HG03432 (cell line): ENCODE results near the gene CHEK1.

Source experiments
- ATAC-seq: cut with Tn5 transposase; IDR thresholded peaks from one replicate; pipeline ENCODE4 v1.9.1; 2021; ENCODE audit warnings: mild to moderate bottlenecking, moderate library complexity; ENCODE audit not compliant: unreplicated experiment

CHEK1 gene

DNA sequence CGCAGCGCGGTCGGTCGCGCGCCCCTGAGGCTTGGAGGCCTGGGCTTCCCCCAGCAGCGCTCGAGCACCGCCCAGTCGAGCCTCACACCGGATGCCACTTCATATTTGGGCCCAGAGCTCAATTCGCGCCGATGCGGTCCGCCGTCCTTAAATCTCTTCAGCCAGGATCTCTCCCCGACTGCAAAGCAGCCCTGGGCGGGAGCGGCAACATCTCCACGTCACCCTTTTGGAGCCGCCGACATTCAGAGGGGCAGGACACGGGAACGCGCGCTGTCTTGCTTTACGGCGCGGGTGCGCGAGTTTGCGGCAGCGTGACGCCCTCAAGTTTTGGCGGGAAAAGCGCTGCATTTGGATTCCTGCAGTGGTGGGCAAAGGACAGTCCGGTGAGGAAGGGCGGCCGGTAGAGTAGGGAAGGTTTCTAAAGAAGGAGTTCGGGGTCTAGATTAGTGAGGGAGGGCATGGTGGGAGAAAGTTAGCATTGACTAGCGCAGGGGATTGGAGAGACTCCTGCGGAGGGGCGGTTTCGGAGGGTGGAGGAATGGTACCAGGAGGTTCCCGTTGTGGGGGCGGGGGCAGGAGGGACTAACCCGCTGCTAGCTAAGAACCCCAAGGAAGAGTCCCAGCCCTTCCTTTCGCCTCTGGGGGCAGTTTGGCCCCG, 796 bp downstream of the CHEK1 start:
- peak; percentile 90 for ATAC-seq

DNA sequence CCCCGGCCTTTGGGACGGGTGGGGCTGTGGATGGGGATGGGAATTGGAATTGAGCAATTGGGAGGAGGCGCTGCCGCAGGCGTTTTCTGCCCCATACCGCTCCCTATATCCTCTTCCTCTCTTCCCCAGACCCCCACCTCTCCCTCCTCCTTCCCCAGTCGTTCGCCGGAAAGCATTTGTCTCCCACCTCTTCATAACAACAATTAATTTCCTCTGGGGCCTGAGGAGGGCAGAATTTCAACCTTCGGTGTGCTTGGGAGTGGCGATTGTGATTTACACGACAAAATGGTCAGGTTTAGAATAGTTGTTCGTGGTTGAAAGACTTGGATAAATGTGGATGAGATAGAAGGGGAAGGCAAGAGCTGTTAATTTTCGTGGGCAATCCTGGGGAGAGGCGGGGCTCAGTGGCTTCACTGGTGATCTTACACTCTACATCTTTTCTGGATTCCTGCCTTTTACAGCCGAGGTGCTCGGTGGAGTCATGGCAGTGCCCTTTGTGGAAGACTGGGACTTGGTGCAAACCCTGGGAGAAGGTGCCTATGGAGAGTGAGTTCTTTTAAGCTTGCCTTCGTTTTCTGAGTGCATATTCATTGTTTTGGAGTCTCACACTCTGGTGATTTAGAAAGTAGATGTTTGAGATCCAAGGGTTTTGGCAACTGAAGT, 1.5 kb downstream of the CHEK1 start:
- peak; percentile 42 for ATAC-seq

DNA sequence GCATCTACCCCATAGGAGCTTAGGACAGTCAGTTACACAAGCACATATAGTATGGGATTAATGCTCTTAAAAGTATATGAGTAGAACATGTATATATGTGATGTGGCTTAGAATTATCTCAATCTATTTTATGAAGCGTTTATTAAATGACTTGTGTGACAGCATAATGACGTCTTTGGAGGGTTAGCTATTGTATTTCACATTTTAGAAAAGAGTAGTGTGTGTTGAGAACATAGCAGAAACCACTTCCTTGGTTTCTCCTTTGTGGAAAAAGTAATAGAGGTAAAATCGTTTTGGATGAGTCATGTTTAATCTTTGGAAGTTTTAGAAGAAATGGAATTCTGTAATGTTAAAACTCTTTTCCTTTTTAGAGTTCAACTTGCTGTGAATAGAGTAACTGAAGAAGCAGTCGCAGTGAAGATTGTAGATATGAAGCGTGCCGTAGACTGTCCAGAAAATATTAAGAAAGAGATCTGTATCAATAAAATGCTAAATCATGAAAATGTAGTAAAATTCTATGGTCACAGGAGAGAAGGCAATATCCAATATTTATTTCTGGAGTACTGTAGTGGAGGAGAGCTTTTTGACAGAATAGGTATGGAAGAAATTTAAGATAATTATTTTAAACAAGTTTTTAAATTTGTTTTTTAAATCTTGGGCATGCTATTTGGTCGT, 2.4 kb downstream of the CHEK1 start:
- no peak for ATAC-seq

DNA sequence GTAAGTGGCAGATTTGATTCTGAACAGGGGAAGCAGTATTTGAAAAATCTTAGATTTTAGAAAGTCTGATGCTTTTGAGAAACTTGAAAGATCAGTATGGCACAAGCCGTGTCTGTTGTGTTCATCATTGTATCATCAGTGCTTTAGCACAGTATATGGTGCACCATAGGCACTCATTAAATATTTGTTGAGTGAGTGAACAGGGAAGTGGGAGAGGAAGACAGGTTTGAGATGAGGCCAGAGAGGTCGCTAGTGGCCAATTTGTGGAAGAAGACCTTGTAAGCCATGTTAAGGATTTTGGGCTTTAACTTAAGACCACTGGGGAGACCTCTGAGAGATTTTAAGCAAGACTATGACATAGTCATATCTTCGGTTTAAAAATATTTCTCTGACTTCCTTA, 12.9 kb downstream of the CHEK1 start:
- no peak for ATAC-seq

DNA sequence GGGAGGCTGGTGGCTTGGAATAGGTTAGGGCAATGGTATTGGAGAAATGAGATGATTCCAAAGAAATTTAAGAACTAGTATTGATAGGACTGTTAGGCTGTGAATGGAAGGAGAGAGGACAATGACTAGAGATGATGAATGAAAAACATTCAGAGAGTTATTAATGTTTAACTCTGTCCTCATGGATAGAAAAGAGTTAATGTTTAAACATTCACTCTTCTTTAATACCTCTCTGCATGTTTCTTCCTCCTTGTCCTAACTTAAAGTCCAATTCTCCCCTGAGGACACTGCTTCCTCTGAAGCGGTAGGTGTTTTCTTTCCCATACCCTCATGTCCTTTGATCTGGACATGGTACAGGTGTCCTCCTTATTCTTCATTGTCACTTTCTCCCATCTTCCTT, 13.4 kb downstream of the CHEK1 start:
- no peak for ATAC-seq

DNA sequence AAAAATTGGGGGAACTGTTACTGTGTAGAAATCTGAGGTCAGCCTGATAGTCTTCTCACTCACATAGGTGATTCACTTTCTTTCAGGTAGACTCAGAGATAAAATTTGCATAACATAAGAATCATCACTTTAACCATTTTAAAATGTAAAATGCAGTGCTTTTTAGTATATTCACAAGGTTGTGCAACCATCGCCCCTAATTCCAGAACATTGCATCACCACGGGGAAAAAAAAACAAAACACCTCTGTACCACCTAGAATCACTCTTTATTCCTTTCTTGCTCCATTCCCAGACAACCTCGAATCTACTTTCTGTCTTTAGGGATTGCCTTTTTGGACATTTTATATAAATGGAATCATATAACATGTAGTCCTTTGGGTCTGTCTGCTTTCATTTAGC, 20.9 kb downstream of the CHEK1 start:
- no peak for ATAC-seq

DNA sequence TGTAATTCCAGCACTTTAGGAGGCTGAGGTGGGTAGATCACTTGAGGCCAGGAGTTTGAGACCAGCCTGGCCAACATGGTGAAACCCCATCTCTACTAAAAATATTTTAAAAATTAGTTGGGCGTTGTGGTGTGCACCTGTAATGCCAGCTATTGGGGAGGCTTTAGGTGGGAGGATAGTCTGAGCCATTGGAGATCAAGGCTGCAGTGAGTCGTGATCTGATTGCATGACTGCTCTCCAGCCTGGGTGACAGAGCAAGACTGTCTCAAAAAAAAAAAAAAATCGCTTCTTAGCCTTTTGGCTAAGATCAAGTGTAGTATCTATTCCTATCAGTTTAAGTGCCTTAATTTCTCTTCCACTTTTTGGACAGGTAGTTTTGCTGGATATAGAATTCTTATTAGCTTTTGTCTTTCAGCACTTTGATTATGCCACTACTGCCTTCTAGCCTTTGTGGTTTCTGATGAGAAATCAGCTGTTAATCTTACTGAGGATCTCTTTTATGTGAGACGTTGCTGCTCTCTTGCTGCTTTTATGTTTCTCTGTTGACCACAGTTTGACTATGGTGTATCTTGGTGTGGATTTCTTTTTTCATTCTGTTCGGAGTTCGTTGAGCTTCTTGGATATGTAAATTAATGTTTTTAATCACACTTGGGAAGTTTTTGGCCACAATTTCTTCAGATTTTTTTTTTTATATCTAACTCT, 24.7 kb downstream of the CHEK1 start:
- ATAC-seq, result no peak

DNA sequence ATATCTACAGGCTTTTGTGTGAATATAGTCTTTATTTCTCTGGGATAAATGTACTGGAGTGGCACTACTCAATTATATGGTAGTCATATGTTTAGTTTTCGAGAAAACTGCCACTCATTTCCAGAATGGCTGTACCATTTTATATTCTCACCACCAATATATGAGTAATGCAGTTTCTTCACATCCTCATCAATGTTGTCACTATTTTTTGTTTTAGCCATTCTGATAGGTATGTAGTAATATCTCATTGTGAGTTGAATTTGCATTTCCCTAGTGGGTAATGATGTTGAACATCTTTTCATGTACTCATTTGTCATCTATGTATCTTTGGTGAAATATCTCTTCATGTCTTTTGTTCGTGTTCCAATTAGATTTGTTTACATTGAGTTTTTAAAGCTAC, 37.7 kb downstream of the CHEK1 start:
- ATAC-seq, result no peak

DNA sequence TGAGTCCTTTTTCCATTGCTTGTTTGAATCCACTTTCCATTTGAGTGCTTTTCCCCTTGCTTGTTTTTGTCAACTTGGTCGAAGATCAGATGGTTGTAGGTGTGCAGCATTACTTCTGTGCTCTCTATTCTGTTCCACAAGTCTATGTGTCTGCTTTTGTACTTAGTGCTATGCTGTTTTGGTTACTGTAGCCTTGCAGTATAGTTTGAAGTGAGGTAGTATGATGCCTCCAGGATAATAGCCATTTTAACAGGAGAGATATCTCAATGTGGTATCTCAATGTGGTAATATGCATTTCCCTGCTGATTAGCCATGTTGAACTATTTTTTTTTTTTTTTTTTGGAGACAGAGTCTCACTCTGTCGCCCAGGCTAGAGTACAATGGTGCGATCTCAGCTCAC, 38.9 kb downstream of the CHEK1 start:
- ATAC-seq, result no peak

DNA sequence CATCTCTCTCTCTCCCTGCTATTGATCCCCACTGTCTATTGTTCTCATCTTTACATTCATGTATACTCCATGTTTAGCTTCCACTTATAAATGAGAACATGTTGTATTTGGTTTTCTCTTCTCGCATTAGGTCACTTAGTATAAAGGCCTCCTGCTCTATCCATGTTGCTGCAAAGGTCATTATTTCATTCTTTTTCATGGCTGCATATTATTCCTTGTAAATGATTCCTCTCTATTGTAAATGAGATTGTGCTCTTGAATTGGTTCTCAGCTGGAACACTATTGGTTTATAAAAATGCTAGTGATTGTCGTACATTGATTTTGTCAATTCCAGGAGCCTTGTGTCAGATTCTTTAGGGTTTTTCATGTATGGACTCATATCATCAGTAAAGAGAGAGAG, 42.2 kb downstream of the CHEK1 start:
- ATAC-seq, result no peak

DNA sequence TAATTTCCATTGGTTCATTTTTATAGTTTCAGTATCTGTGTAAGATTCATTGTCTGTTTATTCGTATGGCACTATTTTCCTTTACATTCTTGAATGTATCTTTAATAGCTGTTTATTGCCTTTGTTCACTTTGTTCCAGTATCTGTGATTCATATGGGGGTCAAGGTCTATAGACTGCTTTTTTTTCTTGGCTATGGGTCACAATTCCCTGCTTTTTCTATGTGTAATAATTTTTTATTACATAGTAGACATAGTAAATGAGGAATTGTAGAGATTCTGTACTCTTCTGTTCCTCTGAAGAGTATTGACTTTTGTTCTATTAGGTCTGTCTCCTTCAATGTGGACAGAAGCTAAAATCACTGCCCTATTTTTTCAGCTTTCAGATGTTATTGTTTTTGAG, 45.2 kb downstream of the CHEK1 start:
- ATAC-seq, result no peak

DNA sequence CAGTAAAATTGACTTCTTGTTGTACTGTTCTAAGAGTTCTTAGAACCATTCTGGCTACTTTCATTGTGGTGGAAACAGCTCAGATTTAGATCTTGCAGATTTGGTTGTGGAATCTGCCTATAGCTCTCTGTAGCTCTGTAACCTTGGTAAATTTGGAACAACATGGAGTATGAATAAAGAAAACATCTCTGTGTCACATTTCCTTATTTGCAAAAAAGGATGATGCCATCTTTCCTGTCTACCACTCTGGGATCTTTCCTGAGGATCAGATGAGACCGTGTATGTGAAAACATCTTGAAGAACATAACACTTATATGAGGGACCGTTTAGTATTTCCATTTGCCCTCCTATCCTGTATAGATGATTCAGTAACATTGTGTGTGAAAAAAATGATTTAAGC, 46.6 kb downstream of the CHEK1 start:
- ATAC-seq, result no peak

DNA sequence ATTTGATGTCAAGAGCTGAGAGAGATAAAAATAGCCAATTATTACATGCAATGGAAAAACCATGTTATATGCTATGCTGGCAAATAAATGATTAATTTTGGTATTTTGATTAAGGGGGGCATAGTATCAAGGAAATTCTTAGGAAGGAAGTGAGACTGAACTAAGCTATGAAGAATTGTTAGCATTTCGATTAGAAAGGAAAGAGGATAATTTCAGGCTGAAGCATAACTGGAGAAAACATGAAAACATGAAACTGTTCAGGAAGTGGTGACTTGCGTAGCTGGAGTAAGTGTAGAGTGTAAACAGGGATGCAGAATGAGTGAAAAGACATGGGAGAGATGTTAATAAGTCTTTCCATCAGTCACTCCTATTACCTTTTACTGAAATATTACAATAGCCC, 49.2 kb downstream of the CHEK1 start:
- ATAC-seq, result no peak

DNA sequence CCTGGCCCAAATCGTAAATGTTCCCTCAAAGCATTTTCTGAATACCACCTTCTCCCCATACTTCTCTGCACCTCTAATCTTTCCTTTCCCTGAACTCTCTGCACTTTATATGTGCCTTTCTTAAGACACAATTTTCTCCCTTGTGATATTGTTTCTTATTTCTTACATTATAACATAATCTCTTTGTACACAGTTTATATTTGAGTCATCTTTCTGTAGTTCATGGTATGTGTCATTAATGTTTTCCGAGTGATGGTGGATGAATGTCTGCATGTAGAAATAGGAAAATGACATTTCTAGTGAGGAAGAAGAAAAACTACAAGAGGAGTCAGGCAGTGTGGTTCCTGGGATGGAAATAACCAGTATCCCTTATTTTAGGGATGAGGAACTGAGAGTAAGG, 50.2 kb downstream of the CHEK1 start:
- ATAC-seq, result no peak

DNA sequence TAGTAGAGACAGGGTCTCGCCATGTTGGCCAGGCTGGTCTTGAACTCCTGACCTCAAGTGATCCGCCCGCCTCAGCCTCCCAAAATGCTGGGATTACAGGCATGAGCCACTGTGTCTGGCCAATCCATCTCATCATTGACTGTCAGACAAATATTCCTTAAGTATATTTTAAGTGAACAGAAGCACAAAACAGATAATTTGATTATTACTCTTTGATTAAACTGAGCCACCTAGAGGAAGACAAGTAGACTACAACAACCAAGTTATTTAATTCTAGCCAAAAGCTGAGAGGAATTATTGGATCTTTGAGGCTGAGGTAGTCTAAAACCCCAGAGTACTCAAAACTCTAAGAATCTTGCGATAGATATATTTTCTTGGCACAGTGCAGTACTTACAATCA, 54.4 kb downstream of the CHEK1 start:
- no peak for ATAC-seq

DNA sequence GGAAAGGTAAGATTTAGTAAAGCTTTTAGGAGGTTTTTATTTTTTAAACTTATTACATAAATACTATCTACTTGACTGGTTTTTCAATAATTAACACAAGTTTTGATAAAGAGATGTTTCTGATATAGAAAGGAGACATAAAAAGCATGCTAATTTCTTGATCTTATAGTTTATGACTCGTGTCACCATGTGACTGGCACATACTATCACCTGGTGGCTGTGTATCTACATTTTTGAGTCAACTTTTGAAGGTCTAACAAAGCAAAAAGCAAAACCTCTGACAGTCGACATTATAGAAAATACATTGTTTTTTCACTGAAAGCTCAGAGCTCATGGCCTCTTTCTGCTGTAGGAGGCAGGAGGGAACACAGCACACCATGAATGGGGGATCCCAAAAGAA, 54.9 kb downstream of the CHEK1 start:
- no peak for ATAC-seq

DNA sequence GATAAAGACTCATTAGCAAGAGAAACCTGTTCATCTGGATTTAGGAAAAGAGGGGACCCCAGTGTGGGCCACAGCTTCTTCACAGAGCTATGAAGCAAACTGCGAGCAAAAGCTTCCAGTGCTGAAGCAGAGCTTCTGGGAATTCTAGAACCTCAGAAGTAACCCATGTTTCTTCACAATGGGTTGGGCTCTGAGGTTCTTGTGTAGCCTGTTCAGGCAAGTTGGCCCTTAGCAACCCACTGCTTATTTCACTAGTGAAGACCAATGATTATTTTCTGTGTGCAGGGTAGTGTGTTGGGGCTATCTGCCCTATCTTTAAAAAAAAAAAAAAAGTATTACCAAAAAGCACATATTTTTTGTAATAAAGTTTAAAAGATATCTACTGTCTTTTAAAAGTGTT, 55.8 kb downstream of the CHEK1 start, which contains the start of gene ACRV1:
TSS of gene ACRV1 (minus strand) at position 101 of the 400 bp plus-strand sequence. CDS start at position 34, 67 bp downstream.
- ATAC-seq, result no peak

DNA sequence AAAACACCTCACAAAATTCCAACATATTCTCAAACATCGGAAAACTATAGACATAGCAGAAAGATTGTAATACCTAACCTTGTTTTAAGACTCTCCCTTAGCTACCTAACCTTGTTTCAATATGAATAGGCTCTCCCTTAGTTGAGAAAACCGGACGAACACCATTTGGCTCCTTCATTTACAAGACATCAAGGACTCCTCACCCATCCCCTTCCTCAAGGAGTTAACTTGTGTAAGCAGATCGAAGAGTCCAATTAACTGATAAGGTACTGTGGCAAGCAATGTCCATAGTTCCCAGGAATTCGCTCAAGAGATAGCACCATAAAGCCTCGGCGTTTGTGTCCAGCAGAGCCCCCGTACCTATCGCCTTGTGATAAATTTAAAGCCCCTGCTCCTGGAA, 60.3 kb downstream of the CHEK1 start:
- ATAC-seq, result no peak

DNA sequence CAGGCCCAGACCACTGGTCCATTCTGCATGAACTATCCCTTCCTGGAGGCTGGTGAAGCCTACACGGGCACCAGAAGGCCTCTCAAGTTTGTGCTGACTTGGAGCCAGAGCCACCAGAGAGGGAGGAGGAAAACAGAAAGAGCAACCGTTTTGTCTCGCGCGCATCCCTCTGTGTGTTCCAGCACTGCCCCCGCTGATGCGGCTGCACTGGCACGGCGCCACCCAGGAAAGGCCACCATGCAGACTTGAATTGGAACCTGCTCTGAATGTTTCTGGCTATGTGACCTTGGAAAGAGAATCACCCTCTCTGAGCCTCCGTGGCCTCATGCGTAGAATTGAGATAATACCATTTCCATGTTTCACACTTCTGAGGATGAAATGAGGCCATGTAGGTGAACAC, 63.1 kb downstream of the CHEK1 start:
- no peak for ATAC-seq

DNA sequence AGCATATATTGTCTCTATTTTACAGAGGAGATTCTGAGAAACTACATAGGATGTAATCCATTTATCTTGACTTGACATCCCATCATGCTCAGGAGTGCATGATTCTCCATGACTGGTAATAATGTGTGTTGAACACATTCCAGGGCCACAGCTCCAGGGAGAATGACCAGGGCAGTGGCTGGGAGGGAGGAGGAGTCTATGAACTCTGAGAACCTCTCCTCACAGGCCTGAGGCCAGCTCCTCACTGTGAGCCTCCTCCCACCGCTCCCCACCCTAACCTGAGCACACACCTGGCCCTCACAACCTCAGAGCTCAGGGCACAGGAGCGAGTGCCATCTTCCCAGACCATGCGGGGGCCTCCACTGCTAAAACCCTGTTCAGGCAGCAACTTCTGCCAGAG, 63.7 kb downstream of the CHEK1 start:
- ATAC-seq, result no peak

DNA sequence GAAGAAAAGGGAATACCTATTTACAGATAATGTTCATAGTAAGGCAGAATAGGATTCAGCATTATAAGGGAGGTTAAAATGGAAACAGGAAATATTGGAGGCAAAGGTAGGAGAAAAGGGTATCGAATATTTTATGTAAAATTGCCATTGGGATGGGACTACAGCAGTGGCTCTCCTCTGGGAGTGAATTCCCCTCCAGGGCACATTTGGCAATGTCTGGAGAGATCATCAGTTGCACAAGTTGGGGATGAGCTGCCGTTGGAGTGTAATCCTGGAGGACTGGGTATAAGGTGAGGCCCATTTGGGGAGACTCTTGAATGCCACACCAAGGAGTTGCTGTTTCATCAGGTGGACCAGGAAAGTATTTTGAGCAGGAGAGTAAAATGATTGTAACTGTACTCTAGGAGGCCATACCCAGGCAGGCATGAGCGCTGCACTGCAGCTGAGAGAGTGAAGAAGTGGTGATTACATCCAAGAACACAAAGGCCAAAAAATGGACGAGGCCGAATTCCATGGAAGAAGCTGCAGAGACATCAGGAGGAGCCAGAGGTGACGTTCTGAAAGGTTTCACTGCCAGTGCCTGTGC, 64.4 kb downstream of the CHEK1 start:
- ATAC-seq, result no peak
